ENCODE data around the gene UMAD1.

UMAD1 gene

DNA sequence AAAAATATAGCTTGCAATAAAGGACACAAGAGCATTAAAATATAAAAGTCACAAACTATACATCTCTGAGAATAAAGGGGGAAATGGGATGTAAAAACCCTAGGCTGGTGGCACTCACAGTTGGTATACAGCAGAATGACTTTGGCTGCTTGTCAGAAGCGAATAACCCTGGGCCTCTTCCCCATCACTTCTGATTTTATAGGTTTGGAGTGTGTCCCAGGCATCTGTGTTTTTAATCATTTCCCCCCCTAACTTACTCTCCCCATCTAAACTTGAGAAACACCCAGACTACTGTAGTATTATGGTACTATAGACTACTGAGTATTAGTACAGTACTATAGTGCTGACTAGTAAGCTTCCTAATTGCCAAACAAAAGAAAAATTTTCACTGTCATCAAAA lies 79.6 kb downstream of the UMAD1 start:
- peaks cover 2% of the 10 kb centered on the region for H3K9me3 ChIP-seq (ENCODE audit: severe bottlenecking)
- H3K36me3 ChIP-seq (ENCODE audit: low read depth): no peaks in the 10 kb centered on the region
- TF ChIP-seq CTCF (IDR thresholded peaks at IDR 0.05; ENCODE audit: poor library complexity, severe bottlenecking): no peak
- DNase-seq (ENCODE audit: low spot score) (no peak), ATAC-seq (ENCODE audit: low read depth) (no peak)
- H3K4me3 ChIP-seq (ENCODE audit: severe bottlenecking): no peak overlapping the region
- H3K27me3 ChIP-seq (ENCODE audit: insufficient read depth, poor library complexity, severe bottlenecking): no peaks in the 10 kb centered on the region
- peaks cover 13% of the 10 kb centered on the region for H3K4me1 ChIP-seq (ENCODE audit: insufficient read depth, poor library complexity, severe bottlenecking)
- no peak overlapping the region for H3K27ac ChIP-seq (ENCODE audit: poor library complexity, severe bottlenecking)

GRCh38 chr7:7720750-7721621 lies 80.4 kb downstream of the UMAD1 start:
- H3K27me3 ChIP-seq (ENCODE audit: insufficient read depth, poor library complexity, severe bottlenecking): no peaks in the 10 kb centered on the region
- ATAC-seq (ENCODE audit: low read depth) (no peak), DNase-seq (ENCODE audit: low spot score) (no peak)
- no peak for TF ChIP-seq CTCF (IDR thresholded peaks at IDR 0.05; ENCODE audit: poor library complexity, severe bottlenecking)
- no peak overlapping the region for H3K4me3 ChIP-seq (ENCODE audit: severe bottlenecking)
- H3K4me1 ChIP-seq (ENCODE audit: insufficient read depth, poor library complexity, severe bottlenecking): peaks cover 13% of the 10 kb centered on the region
- no peaks in the 10 kb centered on the region for H3K36me3 ChIP-seq (ENCODE audit: low read depth)
- peaks cover 2% of the 10 kb centered on the region for H3K9me3 ChIP-seq (ENCODE audit: severe bottlenecking)
- no peak overlapping the region for H3K27ac ChIP-seq (ENCODE audit: poor library complexity, severe bottlenecking)

GRCh38 chr7:7731732-7732131 lies 91.2 kb downstream of the UMAD1 start:
- no peaks in the 10 kb centered on the region for H3K27me3 ChIP-seq (ENCODE audit: insufficient read depth, poor library complexity, severe bottlenecking)
- TF ChIP-seq CTCF (IDR thresholded peaks at IDR 0.05; ENCODE audit: poor library complexity, severe bottlenecking): no peak
- H3K4me1 ChIP-seq (ENCODE audit: insufficient read depth, poor library complexity, severe bottlenecking): no peaks in the 10 kb centered on the region
- H3K9me3 ChIP-seq (ENCODE audit: severe bottlenecking): no peaks in the 10 kb centered on the region
- H3K36me3 ChIP-seq (ENCODE audit: low read depth): no peaks in the 10 kb centered on the region
- no peak for ATAC-seq (ENCODE audit: low read depth)
- DNase-seq (ENCODE audit: low spot score): no peak
- no peak overlapping the region for H3K27ac ChIP-seq (ENCODE audit: poor library complexity, severe bottlenecking)
- no peak overlapping the region for H3K4me3 ChIP-seq (ENCODE audit: severe bottlenecking)

DNA sequence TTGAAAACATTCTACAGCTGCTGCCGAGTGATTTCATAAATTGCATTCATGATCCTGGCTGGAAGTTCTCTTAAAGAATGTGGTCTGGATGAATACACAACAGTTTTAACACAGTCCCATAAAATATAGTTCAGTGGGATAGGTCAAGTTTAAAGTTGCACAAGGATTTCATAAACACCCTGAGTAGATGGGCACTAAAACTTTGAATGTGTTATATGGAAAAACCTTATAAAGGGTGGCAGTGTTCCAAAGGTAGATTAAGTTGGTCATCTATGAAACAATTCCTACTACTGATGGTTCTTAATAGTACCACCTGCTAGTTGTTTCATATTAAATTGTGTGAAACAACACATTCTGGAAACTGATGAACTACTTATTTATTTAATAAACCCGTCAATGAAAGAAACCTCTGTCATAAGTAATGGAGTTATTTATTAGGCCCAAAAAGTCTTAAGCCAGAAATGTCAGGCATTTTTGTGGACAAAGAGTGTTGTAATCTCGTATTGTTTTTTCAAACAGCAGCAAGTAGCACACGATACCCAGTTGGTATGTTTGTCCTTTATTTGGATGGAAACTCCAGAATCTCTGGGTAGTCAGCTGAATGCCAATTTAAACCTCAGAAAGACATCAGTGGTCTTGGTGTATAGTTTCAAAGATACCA lies 92.2 kb downstream of the UMAD1 start:
- DNase-seq (ENCODE audit: low spot score): no peak
- no peak for TF ChIP-seq CTCF (IDR thresholded peaks at IDR 0.05; ENCODE audit: poor library complexity, severe bottlenecking)
- ATAC-seq (ENCODE audit: low read depth): no peak
- no peaks in the 10 kb centered on the region for H3K36me3 ChIP-seq (ENCODE audit: low read depth)
- H3K4me1 ChIP-seq (ENCODE audit: insufficient read depth, poor library complexity, severe bottlenecking): no peaks in the 10 kb centered on the region
- no peaks in the 10 kb centered on the region for H3K9me3 ChIP-seq (ENCODE audit: severe bottlenecking)
- H3K27ac ChIP-seq (ENCODE audit: poor library complexity, severe bottlenecking): no peak overlapping the region
- H3K27me3 ChIP-seq (ENCODE audit: insufficient read depth, poor library complexity, severe bottlenecking): no peaks in the 10 kb centered on the region
- H3K4me3 ChIP-seq (ENCODE audit: severe bottlenecking): no peak overlapping the region

DNA sequence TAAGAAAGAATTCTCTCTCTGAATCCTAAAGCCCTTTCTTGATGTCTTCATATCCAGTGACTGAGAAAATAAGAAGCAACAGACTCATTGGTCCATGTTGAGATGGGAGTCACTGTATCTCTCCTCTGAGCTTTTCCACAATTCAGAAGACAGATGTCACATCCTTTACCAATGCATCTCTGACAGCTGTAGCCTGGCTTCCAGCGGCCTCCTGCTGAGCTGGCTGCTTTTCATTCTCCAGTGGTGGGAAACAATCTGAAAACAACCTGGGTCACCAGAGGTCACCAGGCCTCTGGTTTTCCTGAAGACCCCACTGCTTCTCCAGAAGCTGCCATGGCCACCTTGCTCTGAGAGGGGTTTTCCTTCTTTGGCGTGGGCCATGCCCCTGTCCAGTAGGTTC lies 96.1 kb downstream of the UMAD1 start:
- no peak for TF ChIP-seq CTCF (IDR thresholded peaks at IDR 0.05; ENCODE audit: poor library complexity, severe bottlenecking)
- H3K27me3 ChIP-seq (ENCODE audit: insufficient read depth, poor library complexity, severe bottlenecking): no peaks in the 10 kb centered on the region
- H3K27ac ChIP-seq (ENCODE audit: poor library complexity, severe bottlenecking): no peak overlapping the region
- DNase-seq (ENCODE audit: low spot score) (no peak), ATAC-seq (ENCODE audit: low read depth) (no peak)
- no peaks in the 10 kb centered on the region for H3K36me3 ChIP-seq (ENCODE audit: low read depth)
- no peaks in the 10 kb centered on the region for H3K4me1 ChIP-seq (ENCODE audit: insufficient read depth, poor library complexity, severe bottlenecking)
- H3K4me3 ChIP-seq (ENCODE audit: severe bottlenecking): no peak overlapping the region
- H3K9me3 ChIP-seq (ENCODE audit: severe bottlenecking): no peaks in the 10 kb centered on the region
